ENCODE results near the gene GIMAP2.

DNA sequence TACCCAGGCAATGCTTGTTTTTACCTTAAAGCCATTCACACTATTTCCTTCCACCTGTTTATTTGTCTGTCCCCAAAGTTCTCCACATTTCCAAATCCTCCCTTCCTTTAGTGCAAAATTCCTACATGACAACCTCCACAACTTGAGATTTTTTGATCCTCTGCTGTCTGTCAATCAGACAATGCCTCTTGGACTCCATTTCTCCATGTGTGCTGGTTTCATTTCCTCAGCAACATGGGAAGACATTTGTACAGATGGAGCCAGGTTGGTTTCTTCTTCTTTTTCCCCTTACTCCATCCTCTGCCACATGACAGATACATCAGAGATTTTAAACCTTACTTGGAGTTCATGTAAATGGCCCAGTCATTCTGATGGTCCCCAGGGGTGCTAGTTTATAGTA, 19.1 kb upstream of the GIMAP2 start:
- no peak for TF ChIP-seq EZH2 (IDR thresholded peaks at IDR 0.05; ENCODE audit: insufficient read depth, poor library complexity, severe bottlenecking)
- TF ChIP-seq EZH2phosphoT487 (IDR thresholded peaks at IDR 0.05; ENCODE audit: insufficient read depth, low read depth): no peak

Data from GM23248 (cell line).